ENCODE data around the gene DYRK3.

Gene DYRK3

GRCh38 chr1:206684478-206685333 is 49.4 kb downstream of the DYRK3 start, which contains the start of gene MAPKAPK2:
MAPKAPK2 (plus strand) TSS chr1:206684905; CDS start chr1:206685230, 325 bp downstream.
- peak; percentile 86 for DNase-seq

- peak; percentile 38 for DNase-seq
Observed at GRCh38 chr1:206685334-206685768, 50.0 kb downstream of the DYRK3 start.

GRCh38 chr1:206685769-206686477 is 50.6 kb downstream of the DYRK3 start:
- peak; percentile 58 for DNase-seq

- no peak for DNase-seq
Observed at GRCh38 chr1:206686478-206687249, 51.3 kb downstream of the DYRK3 start.

- no peak for DNase-seq
Observed at GRCh38 chr1:206687251-206687914, 52.0 kb downstream of the DYRK3 start.

- no peak for DNase-seq
Observed at GRCh38 chr1:206687915-206688442, 52.6 kb downstream of the DYRK3 start.

- DNase-seq, result no peak
Observed at GRCh38 chr1:206690516-206690915, 55.2 kb downstream of the DYRK3 start.

- no peak for DNase-seq
Observed at GRCh38 chr1:206691604-206692003, 56.3 kb downstream of the DYRK3 start.

- peak; percentile 87 for DNase-seq
Observed at GRCh38 chr1:206693029-206693428, 57.7 kb downstream of the DYRK3 start.

GRCh38 chr1:206693592-206693991 is 58.3 kb downstream of the DYRK3 start:
- no peak for DNase-seq

GRCh38 chr1:206694171-206695124 is 59.1 kb downstream of the DYRK3 start:
- DNase-seq, result no peak

GRCh38 chr1:206695733-206696132 is 60.4 kb downstream of the DYRK3 start:
- DNase-seq, result no peak

GRCh38 chr1:206696812-206697585 is 61.7 kb downstream of the DYRK3 start:
- DNase-seq, result peak; percentile 47

- DNase-seq, result no peak
Observed at GRCh38 chr1:206698011-206698410, 62.7 kb downstream of the DYRK3 start.
